Activated naive CD8-positive, alpha-beta T cell treated with anti-CD3 and anti-CD28 coated beads, Interleukin-2, amount 50 U/mL, for 24 hours (primary cell): Measurements from ENCODE around the gene NXPH3.
"Not testable (repeated sequence)": the region's sequence is repeated elsewhere in the genome, so short reads cannot be mapped to it uniquely, and the experiment has no call there.

Experiments used
- ATAC-seq: fragments of 150-1000 bp; cut with Tn5 transposase; one replicate; pipeline ENCODE4 v1.10.0; 2021
- DNase-seq: peaks from one replicate; pipeline ENCODE4 v3.0.0; 2021
- H3K27ac Mint-ChIP-seq: one replicate; pipeline ENCODE4 v1.8.0; 2021; ENCODE audit warnings: mild to moderate bottlenecking, mixed read lengths
- H3K27me3 Mint-ChIP-seq: one replicate; pipeline ENCODE4 v1.8.0; 2021; ENCODE audit warnings: mixed read lengths
- H3K36me3 Mint-ChIP-seq: one replicate; pipeline ENCODE4 v1.8.0; 2021; ENCODE audit warnings: low read depth, mixed read lengths
- H3K4me1 Mint-ChIP-seq: one replicate; pipeline ENCODE4 v1.8.0; 2021; ENCODE audit warnings: mixed read lengths
- H3K4me3 Mint-ChIP-seq: one replicate; pipeline ENCODE4 v1.8.0; 2021; ENCODE audit warnings: mild to moderate bottlenecking, moderate library complexity, mixed read lengths
- H3K9me3 Mint-ChIP-seq: one replicate; pipeline ENCODE4 v1.8.0; 2021; ENCODE audit warnings: mixed read lengths

The NXPH3 gene

DNA sequence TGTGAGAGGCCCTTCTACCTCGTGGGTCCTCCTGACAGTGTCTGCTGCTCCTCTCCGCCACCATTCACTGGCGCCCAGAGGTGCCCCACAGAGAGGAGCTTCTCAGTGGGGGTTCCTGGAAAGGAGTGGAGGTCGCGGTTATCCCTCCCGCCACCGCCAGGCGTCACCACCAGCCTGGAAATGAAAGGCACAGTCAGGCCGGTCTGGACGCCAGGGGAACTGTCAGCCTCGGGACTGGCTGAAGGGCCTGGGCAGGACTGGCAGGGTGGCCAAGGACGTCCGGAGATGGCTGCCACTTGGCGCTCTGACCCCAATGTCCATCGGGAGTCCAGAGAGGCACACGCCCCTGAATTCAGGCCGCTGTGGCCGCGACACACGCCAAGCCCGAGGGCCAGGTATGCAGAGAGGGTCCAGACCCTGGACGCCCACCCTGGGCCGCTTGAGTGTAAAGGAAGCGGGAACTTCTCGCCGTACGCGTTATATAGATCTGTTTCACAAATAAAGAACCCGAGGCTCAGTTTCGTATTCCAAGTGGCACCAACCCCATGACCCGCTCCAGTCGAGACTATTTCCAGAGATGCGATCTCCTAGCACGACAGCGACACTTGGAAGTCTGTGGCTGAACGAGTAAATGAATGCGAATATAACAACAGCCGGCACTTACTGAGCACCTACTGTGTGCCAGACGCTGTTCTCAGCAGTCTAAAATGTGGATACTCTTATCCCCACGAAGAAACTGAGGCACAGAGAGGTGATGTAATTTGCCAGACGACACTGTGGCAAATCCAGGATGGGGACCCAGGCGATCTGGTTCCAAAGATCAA lies 7.6 kb upstream of the NXPH3 start:
- ATAC-seq (peak; percentile 48), DNase-seq (peak; percentile 91)
- Mint-ChIP-seq H3K36me3 (no peaks in the 10 kb centered on the region), H3K4me1 (peaks cover 32% of the 10 kb centered on the region), H3K9me3 (no peaks in the 10 kb centered on the region), H3K27me3 (peaks cover 34% of the 10 kb centered on the region), H3K27ac (peak overlapping the region; percentile 42), H3K4me3 (peak overlapping the region; percentile 54)

DNA sequence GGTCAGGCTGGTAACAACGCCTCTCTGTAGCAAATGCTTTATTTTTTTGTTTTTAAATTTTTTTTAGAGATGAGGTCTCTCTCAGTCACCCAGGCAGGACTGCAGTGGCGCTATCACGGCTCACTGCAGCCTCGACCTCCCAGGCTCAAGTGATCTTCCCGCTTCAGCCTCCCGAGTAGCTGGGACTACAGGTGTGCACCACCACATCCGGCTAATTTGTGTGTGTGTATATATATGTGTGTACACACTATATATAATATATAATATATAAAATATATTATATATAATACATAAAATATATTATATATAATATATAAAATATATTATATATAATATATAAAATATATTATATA lies 7.0 kb upstream of the NXPH3 start:
- H3K36me3 Mint-ChIP-seq, DNase-seq, ATAC-seq, H3K27ac Mint-ChIP-seq, H3K9me3 Mint-ChIP-seq, H3K4me3 Mint-ChIP-seq: not testable (repeated sequence)
- H3K4me1 Mint-ChIP-seq: peaks cover 32% of the 10 kb centered on the region
- peaks cover 40% of the 10 kb centered on the region for H3K27me3 Mint-ChIP-seq

DNA sequence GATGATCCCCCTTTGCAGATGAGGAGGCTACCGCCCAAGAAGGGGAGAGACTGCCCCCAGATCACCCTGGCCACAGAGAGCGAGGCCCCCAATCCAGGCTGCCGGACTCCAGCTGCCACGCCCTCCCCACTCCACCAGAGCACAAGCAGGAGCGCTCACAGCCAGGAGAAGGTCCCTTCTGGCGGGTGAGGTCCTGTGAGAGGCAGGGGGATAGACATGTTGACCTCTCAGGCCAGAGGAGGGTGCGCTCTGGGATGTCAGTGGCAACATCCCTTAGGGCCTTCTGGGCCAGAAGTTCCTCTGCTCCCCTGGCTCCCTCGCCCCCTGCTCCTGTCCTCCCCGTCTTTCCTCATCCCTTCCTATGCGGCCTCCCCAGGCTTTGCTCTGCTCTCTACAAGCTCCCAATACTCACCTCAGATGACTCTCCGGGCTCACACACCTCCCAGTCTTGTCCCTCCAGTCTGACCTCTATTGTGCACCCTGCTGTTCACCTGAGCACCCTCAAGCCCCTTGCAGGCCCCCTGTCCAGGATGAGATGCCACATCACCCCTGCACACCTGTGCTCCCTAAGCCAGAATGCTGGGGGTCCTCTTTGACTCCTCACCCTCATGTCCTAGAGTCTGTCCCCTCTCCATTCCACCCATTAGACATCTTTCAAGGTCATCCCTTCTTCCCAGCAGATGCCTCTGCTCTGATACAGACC lies 5.0 kb upstream of the NXPH3 start:
- Mint-ChIP-seq H3K9me3 (no peaks in the 10 kb centered on the region), H3K4me3 (peak overlapping the region; percentile 87), H3K27ac (peak overlapping the region; percentile 29), H3K27me3 (peaks cover 54% of the 10 kb centered on the region), H3K4me1 (peaks cover 30% of the 10 kb centered on the region), H3K36me3 (no peaks in the 10 kb centered on the region)
- no peak for ATAC-seq
- DNase-seq: no peak

DNA sequence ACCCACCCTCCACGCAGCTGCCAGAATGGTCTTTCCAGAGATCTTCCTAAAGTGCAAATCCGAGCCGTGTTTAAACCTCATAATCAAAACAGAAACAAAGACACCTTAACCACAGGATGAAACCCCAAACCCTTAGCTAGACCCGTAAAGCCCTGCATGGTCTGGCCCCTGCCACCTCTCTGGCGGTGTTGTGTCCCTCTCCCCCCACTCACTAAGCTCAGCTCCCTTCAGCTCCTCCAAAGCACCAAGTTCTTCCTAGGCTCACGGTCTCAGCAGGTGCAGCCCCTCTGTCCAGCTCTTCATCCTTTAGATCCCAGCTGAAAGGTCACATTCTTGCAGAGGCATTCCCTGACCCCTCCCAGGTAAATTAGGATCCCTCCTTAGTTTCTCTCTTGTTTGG lies 4.4 kb upstream of the NXPH3 start:
- ATAC-seq: no peak
- Mint-ChIP-seq H3K27ac (no peak overlapping the region), H3K4me1 (peaks cover 26% of the 10 kb centered on the region), H3K4me3 (peak overlapping the region; percentile 6), H3K36me3 (no peaks in the 10 kb centered on the region), H3K27me3 (peaks cover 52% of the 10 kb centered on the region), H3K9me3 (no peaks in the 10 kb centered on the region)
- DNase-seq: no peak

DNA sequence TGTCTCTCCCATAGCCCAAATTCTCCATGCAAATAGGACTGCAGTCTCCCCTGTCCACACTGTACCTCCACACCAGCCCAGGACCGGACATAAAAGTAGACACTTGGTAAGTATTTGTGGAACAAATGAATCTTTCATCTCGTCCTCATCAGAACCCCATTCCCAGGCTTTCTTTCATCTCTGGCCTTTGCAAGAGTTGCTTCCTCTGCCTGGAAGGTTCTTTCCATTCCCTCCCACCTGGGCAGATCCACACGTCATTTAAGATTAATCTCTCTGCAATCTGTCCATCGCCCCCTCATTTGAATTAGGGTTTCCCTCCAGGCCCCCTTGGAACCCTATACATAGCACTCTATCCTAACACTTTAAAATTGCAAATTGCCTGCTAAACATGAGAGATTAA lies 3.9 kb upstream of the NXPH3 start:
- Mint-ChIP-seq H3K4me3 (no peak overlapping the region), H3K27me3 (peaks cover 51% of the 10 kb centered on the region), H3K9me3 (no peaks in the 10 kb centered on the region), H3K4me1 (peaks cover 23% of the 10 kb centered on the region), H3K27ac (no peak overlapping the region), H3K36me3 (no peaks in the 10 kb centered on the region)
- no peak for ATAC-seq
- no peak for DNase-seq

DNA sequence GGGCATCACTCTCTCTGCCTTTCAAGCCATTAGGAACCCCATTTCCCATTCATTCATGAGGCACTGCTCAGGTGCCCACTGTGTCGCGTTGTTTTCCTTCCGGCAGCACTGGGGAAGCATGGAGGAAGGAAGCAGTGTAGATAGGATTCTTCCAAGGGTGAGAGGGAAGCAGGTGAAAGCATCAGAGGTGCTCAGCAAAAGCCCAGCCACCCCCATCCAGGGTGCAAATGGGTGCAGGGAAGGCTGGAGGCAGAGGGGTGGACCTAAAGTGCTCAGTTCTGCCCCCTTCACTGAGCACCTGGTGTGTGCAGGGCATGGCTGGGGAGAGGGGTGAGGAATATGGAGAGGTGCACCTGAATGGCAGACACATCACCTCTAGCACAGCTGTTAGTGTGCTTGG lies 3.4 kb upstream of the NXPH3 start:
- H3K27me3 Mint-ChIP-seq: peaks cover 53% of the 10 kb centered on the region
- H3K36me3 Mint-ChIP-seq: no peaks in the 10 kb centered on the region

DNA sequence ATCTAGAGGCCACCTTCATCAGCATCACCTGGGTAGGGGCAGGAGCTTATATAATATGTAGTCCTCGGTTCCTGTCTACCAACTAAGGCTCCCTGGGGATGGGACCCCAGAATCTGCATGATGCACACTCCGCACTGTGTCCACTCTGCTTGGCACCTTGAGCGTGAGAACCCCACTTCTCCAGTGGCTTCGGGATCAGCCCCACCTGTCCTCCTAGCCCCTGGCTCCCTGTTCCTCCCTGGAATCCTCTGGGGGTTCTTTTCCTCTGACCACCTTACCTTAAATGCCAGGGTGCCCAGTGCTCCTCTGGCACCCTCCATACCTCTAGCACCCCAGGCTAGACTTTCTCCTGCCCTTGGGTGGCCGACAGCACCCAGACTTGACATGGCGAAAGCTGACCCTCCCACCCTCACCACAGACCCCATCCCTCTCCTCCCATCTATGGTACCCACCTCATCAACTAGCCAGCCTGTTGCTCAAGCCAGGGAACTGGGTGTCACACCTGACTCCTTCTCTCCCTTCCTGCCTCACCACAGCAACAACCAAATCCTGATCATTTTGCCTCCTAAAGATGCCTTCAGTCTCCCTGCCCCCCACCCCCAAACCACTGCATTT lies 2.8 kb upstream of the NXPH3 start:
- Mint-ChIP-seq H3K27me3 (peaks cover 56% of the 10 kb centered on the region), H3K4me1 (peaks cover 29% of the 10 kb centered on the region), H3K27ac (no peak overlapping the region), H3K9me3 (no peaks in the 10 kb centered on the region), H3K4me3 (no peak overlapping the region), H3K36me3 (no peaks in the 10 kb centered on the region)
- ATAC-seq (no peak), DNase-seq (no peak)

More for the DNA sequence above, 3.4 kb upstream of the NXPH3 start:
- Mint-ChIP-seq H3K4me1 (peaks cover 27% of the 10 kb centered on the region), H3K27ac (no peak overlapping the region), H3K9me3 (no peaks in the 10 kb centered on the region), H3K4me3 (no peak overlapping the region)
- DNase-seq (no peak), ATAC-seq (no peak)

DNA sequence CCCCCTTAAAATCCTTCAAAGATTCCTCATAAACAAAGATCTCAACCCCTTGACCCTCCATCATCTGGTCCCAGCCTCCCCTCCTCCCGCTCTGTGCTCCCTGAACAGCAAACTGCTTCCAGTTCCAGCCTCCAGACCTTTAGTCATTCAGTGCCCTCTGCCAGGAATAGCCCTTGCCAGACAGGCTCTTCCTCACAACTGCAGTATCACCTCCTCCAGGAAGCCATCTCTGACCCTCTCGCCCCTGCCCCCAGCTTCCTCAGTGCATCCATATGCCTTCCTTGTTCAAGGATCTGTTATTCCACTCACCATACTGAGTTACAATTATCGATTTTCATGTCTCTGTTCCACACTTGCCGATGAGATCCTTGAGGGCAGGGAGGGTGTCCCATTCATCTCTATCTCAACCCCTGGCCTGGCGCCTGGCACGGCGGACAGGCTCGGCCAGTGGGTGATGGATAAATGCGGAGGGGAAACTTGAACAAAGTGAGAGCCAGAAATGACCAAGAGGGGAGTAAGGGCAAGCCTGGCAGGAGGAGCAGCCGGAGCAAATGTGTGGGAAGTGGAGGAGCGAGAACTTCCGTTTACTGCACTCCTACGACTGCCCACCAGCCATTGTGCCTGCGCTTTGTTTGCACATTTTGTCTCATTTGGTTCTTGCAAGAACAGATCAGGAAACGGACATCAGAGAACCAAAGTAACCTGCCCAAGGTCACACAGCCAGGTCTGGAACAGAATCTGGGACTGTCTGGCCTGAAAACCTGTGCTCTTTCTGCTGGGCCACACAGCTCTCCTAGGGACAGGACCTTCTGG lies 2.0 kb upstream of the NXPH3 start:
- no peak overlapping the region for H3K4me3 Mint-ChIP-seq
- DNase-seq: no peak
- H3K27me3 Mint-ChIP-seq: peaks cover 56% of the 10 kb centered on the region
- no peak for ATAC-seq
- H3K4me1 Mint-ChIP-seq: peaks cover 28% of the 10 kb centered on the region
- no peaks in the 10 kb centered on the region for H3K9me3 Mint-ChIP-seq
- no peak overlapping the region for H3K27ac Mint-ChIP-seq
- H3K36me3 Mint-ChIP-seq: no peaks in the 10 kb centered on the region

DNA sequence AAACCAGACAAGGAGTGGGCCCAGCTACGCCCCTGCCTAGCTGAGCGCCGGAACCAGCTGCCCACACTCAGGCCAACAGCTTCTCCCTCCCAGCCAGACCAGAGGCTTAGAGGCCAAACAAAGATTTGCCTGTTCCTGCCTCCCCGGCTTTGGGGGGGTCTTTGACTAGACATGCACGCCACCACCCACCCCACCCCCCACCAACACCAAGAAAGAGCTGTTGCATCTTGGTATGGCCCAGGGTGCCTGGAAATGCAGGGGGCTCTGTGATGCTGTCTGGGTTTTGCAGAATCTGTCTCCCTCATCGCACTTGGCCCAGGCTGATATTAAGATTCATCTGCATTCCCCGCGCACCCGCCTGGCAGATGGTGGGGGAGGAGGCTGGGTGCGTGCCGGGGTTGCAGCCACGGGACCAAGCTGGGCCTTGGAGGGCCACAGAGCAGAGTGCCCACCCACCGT lies 1.3 kb upstream of the NXPH3 start:
- Mint-ChIP-seq H3K9me3 (no peaks in the 10 kb centered on the region), H3K4me1 (peaks cover 28% of the 10 kb centered on the region), H3K4me3 (no peak overlapping the region), H3K27me3 (peaks cover 56% of the 10 kb centered on the region), H3K27ac (no peak overlapping the region), H3K36me3 (no peaks in the 10 kb centered on the region)
- no peak for DNase-seq
- no peak for ATAC-seq

DNA sequence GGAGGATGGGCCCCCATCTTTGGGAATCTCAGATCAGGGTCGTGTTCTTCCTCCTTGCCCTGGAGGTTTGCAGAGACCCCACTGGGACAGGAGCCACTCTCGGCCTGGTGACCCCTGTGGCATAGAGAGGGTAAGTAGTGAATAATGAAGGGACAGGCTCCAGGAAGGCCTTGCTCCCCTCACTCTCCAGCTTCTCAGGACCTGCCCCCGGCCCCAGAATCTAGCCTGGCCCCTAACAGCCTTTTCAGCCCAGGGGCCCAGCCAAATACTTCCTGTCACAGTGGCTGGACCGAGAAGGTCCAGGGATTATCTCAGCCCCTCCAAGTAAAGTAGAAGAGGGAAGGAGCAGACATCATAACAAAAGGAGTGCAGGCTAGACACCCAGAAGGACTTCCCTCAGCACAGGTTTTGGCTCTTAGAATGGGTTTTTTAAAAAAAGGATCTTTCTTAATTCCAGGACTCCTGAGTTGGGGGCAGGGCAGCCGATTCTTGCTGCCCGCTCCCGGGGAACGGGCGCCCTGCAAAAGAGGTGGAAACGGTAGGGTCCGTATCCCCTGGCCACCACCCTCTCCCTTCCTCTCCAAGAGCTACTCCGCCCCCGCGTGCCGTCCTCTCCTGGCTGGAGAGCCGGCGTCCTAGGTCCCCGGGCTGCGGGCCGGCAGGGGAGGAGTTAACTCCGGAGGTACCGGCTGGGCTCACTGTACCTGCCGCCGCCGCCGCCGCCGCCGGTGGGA lies 559 bp upstream of the NXPH3 start:
- H3K27ac Mint-ChIP-seq: no peak overlapping the region
- H3K4me1 Mint-ChIP-seq: peaks cover 28% of the 10 kb centered on the region
- H3K36me3 Mint-ChIP-seq: no peaks in the 10 kb centered on the region
- DNase-seq (no peak), ATAC-seq (no peak)
- peaks cover 56% of the 10 kb centered on the region for H3K27me3 Mint-ChIP-seq
- peak overlapping the region; percentile 71 for H3K4me3 Mint-ChIP-seq
- H3K9me3 Mint-ChIP-seq: no peaks in the 10 kb centered on the region

DNA sequence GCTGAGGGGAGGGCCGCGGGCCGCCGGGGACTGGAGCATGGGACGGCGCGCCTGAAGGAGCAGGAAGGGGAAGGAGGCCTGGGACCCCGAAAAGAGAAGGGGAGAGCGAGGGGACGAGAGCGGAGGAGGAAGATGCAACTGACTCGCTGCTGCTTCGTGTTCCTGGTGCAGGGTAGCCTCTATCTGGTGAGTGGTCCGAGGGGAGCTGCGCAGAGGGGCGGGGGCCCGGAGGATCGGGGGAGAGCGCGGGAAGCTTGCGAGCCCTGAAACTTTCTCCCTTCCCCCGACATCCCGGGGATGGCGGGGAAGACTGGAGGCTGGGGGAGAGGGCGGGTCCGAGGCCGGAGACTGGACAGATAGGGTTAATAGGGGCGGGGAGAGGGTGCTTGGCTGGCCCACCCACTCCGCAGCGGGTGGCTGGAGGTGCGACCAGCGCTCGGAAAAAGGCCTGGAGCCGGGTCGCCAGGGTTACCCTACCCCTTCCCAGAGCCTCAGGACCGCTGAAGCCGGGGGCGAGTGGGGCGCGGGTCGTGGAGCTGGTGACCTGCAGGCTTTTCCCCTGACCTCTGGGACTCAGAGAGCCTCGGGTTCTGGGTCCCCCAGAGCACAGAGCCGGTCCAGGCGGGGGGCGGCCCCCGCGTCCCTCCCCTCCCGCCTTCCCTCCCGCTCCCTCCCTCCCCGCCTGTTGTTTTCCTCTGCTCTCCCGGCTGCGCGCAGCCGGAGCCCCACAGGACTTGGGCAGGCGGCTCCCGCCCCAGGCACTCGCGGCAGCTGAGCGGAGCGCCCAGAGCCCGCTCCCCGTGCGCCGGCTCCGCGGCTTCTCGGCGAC lies 631 bp downstream of the NXPH3 start:
- no peak for ATAC-seq
- H3K9me3 Mint-ChIP-seq: no peaks in the 10 kb centered on the region
- peaks cover 49% of the 10 kb centered on the region for H3K27me3 Mint-ChIP-seq
- H3K4me1 Mint-ChIP-seq: peaks cover 22% of the 10 kb centered on the region
- H3K4me3 Mint-ChIP-seq: peak overlapping the region; percentile 71
- no peak for DNase-seq
- no peaks in the 10 kb centered on the region for H3K36me3 Mint-ChIP-seq
- no peak overlapping the region for H3K27ac Mint-ChIP-seq

DNA sequence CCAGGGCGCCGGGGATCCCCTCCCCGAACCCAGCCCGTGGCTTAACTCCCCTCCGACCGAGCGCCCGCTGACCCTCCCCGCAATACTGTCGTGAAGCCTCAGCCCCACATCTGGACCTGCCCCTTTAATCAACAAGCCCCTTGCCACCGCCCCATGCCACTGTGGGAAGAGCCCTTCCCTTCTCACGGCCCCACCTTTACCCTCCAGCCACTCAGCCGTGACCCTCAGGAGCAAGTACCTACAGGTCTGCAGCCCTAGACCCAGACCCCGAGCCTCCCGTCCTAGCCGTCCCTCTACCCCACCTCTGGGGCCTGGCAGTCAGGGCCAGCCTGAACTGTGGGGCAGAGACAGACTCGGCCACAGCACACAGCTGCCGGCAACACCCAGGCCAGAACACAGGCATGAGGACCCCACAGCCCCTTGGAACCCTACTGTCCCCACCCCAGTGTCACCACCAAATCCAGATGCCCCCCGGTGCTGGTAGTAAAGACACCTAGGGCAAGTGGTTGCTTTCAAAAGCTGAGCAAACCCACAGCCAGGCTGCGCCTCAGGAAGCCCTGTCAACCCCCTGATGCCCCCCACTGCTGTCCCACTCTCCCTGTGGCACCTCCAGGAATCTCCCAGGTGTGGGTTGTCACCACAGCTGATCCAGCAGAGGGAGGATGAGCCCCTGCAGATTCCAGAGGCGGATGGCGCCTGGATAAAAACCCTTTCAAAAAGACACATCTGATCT lies 1.4 kb downstream of the NXPH3 start:
- Mint-ChIP-seq H3K4me1 (peaks cover 17% of the 10 kb centered on the region), H3K36me3 (no peaks in the 10 kb centered on the region), H3K9me3 (no peaks in the 10 kb centered on the region), H3K27ac (no peak overlapping the region), H3K4me3 (peak overlapping the region; percentile 43), H3K27me3 (peaks cover 42% of the 10 kb centered on the region)
- no peak for ATAC-seq
- no peak for DNase-seq

DNA sequence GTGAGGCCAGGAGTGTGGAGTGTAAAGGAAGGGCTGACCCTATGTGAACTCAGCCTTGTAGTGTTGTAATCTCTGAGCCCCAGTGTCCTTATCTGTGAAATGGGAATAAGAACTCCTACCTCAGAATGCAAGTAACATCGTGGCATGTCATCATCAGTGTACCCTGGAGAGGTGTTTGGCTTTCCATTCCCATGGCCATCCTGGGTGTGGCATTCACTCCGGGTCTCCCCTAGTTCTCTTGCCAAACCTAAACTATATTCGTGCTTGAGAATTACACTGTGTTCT lies 1.9 kb downstream of the NXPH3 start:
- DNase-seq (no peak), ATAC-seq (no peak)
- Mint-ChIP-seq H3K36me3 (no peaks in the 10 kb centered on the region), H3K4me1 (peaks cover 16% of the 10 kb centered on the region), H3K27ac (no peak overlapping the region), H3K9me3 (no peaks in the 10 kb centered on the region), H3K4me3 (peak overlapping the region; percentile 43), H3K27me3 (peaks cover 39% of the 10 kb centered on the region)
